GF-D8 (cell line): ENCODE results near the gene RTL10.
"Not testable (repeated sequence)": the region's sequence is repeated elsewhere in the genome, so short reads cannot be mapped to it uniquely, and the experiment has no call there.

Source experiments
- DNase-seq: peaks from one replicate; lab custom pipeline; 2025; lab: John Stamatoyannopoulos, UW

The RTL10 gene

GRCh38 chr22:19843857-19844376 is 10.8 kb downstream of the RTL10 start:
- no peak for DNase-seq

GRCh38 chr22:19843107-19843856 is 11.4 kb downstream of the RTL10 start:
- DNase-seq = no peak

- DNase-seq = no peak
Observed at GRCh38 chr22:19842393-19843106, 12.1 kb downstream of the RTL10 start.

GRCh38 chr22:19841641-19842392 is 12.9 kb downstream of the RTL10 start:
- no peak for DNase-seq

GRCh38 chr22:19840955-19841640 is 13.6 kb downstream of the RTL10 start:
- DNase-seq = no peak

- DNase-seq = no peak
Observed at GRCh38 chr22:19840059-19840458, 14.6 kb downstream of the RTL10 start.

GRCh38 chr22:19837915-19838314 is 16.8 kb downstream of the RTL10 start:
- no peak for DNase-seq

GRCh38 chr22:19836512-19836911 is 18.2 kb downstream of the RTL10 start:
- DNase-seq = no peak

- no peak for DNase-seq
Observed at GRCh38 chr22:19834599-19834998, 20.1 kb downstream of the RTL10 start.

GRCh38 chr22:19833327-19833726 is 21.3 kb downstream of the RTL10 start:
- not testable (repeated sequence) for DNase-seq

- DNase-seq = no peak
Observed at GRCh38 chr22:19832476-19833108, 22.1 kb downstream of the RTL10 start.

- not testable (repeated sequence) for DNase-seq
Observed at GRCh38 chr22:19831979-19832378, 22.7 kb downstream of the RTL10 start.

- DNase-seq = no peak
Observed at GRCh38 chr22:19831016-19831415, 23.7 kb downstream of the RTL10 start.

- DNase-seq = no peak
Observed at GRCh38 chr22:19828035-19828401, 26.7 kb downstream of the RTL10 start.

- no peak for DNase-seq
Observed at GRCh38 chr22:19827341-19828034, 27.2 kb downstream of the RTL10 start.

- no peak for DNase-seq
Observed at GRCh38 chr22:19826619-19826950, 28.1 kb downstream of the RTL10 start.

- DNase-seq = no peak
Observed at GRCh38 chr22:19825904-19826618, 28.6 kb downstream of the RTL10 start.

GRCh38 chr22:19824926-19825339 is 29.7 kb downstream of the RTL10 start:
- DNase-seq = no peak

GRCh38 chr22:19824212-19824925 is 30.3 kb downstream of the RTL10 start:
- DNase-seq = peak; percentile 73

- DNase-seq = peak; percentile 57
Observed at GRCh38 chr22:19823902-19824211, 30.8 kb downstream of the RTL10 start.
